HG02623 (cell line): ENCODE measurements around the gene MMP25.

Experiments
- ATAC-seq: cut with Tn5 transposase; IDR thresholded peaks from one replicate; pipeline ENCODE4 v1.9.1; 2021; ENCODE audit warnings: moderate library complexity; ENCODE audit not compliant: unreplicated experiment

Gene MMP25

GRCh38 chr16:3089717-3090592, 43.6 kb downstream of the MMP25 start:
- no peak for ATAC-seq

DNA sequence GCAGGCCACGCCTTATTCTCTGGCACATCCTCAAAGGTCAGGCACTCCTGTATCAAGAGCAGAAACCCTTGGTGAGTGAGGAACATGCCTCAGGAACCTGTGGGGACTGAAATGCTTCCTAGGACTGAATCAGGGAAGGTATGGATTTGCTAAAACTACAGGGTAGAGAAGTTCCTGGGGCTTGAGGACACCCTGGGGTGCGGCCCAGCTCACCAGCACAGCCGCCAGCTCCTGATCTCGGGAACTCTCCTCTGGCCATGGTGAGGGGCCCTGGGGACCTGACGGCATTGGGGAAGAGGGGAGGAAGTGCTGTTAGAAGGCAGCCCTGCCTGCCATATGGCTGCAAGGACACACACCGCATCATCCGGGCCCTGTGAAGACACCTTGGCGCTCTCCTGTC, 45.2 kb downstream of the MMP25 start:
- ATAC-seq, result no peak

- ATAC-seq, result no peak
Observed at GRCh38 chr16:3092501-3092941, 46.2 kb downstream of the MMP25 start.

DNA sequence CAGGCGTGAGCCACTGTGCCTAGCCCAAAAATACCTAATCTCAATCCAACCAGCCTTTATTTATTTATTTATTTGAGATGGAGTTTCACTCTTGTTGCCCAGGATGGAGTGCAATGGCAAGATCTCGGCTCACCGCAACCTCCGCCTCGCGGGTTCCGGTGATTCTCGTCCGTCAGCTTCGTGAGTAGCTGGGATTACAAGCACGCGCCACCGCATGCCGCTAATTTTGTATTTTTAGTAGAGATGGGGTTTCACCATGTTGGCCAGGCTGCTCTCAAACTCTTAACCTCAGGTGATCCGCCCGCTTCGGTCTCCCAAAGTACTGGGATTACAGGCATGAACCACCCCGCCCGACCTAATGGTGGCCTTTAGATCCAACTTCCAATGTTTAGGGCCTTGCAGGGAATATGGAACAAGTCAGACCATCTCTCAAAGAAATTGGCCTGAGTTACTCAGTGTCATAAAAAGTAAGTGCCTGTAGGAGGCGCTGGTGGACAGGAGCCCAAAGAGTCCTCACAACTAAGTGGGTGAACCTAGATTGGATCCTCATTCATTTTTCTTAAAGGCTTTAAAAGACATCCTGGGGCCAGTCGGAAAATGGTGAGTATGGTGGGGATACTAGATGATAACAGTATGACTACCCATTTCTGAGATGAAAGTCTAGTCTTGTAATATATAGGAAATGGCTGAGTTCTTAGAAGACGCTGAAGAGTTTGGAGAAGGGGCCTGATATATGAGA, 48.1 kb downstream of the MMP25 start:
- ATAC-seq, result no peak

GRCh38 chr16:3095869-3096268, 49.5 kb downstream of the MMP25 start:
- ATAC-seq, result no peak

DNA sequence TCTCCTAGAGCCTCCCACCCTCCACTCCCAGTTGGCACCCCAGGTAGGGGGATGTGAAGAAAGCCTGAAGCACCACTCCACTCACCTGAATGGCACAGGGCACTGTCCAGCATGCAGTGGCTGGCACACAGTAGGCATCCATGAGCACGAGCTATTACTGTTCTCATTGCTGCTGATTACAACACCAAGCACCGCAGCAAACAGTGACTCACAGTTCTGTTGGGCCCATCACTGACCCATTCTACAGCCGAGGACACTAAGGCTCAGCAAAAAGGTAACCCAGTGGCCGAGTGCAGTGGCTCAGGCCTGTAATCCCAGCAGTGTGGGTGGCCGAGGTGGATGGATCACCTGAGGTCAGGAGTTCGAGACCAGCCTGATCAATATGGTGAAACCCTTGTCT, 50.0 kb downstream of the MMP25 start:
- ATAC-seq, result no peak

- ATAC-seq, result no peak
Observed at GRCh38 chr16:3097266-3097665, 50.9 kb downstream of the MMP25 start.

GRCh38 chr16:3098459-3099394, 52.4 kb downstream of the MMP25 start, which contains the start of gene ZSCAN10:
Gene ZSCAN10, minus strand, starts transcription at chr16:3099294. Its CDS starts 6,357 bp downstream, at chr16:3092937.
- no peak for ATAC-seq

- no peak for ATAC-seq
Observed at GRCh38 chr16:3099395-3099731, 53.0 kb downstream of the MMP25 start.

DNA sequence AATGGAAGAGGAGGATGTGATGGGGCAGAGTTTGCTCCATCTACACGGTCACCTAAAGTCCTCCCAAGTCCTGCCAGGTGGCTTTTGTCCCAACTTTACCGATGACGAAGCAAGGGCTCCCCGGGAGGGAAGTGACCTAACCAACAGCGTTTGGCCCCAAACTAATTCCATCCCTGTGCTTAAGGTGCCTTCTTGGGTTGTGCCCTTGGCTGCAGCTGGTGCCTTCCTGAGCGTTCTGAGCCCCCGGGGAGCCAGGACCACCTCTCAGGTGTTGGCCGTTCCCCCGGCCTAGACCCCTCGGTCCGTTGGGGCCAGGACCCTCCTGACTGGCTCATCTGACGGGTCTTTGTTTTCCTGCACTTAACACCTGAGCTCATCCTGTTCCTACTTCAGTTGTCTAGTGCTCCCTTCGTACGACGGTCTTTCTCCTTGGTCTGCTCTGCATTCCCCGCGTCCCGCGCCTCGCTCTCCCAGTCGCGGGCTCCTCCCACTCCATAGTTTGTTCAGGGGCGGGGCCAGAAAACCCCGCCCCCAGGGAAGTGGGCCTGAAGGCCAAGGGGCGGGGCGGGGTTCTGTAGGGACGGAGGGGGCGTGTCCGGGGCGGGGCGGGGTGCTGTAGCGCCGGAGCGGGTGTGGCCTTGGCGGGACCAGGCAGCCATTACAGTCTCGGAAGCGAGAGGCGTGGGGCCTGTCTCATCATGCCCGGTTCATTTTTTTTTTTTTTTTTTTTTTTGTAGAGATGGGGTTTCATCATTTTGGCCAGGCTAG, 53.6 kb downstream of the MMP25 start:
- ATAC-seq, result peak; percentile 54

- ATAC-seq, result no peak
Observed at GRCh38 chr16:3101018-3101840, 54.9 kb downstream of the MMP25 start.

- ATAC-seq, result no peak
Observed at GRCh38 chr16:3101841-3102470, 55.6 kb downstream of the MMP25 start.

DNA sequence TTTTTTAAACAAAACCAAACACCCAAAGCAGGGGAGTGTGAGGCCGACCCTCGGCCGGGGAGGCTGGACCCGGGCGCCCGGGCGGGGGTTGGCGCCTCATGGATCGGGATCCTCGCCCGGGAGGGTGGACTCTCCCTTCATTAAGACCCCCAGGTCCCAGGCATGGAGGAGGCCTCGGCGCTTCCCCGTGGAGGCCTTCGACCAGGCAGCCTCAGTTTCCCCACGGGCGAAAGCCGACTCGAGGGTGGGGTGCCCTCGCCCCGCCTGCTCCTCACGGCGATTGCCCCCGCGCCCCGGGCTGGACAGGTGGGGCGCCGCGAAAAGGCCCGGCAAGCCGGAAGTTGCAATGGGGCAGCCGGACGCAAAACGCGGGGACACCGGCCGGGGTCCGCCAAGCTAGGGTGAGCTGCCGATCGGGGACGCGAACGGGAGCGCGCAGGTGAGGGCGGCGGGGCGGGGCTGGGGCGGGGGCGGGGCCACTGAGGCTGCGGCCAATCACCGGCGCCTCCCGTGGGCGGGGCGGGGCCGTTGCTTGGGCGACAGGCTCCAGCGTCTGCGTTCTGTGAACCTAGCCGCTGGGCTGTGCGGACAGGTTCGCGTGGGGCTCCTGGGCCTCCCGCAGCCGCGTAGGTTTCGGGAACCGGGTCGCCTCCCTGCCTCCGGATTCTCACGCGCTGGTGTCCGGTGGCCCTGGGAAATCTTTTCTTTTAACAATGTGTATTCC, 60.0 kb downstream of the MMP25 start:
- ATAC-seq, result peak; percentile 75
